OCI-LY1 (cell line): Measurements from ENCODE around the gene IL24.

ENCODE experiments used
- H2AFZ ChIP-seq: fragments of 200-600 bp; sonication (generic), shearing (Covaris generic); 2 replicates; pipeline ENCODE4 v1.6.0; 2014; ENCODE audit warnings: antibody characterized with exemption, mild to moderate bottlenecking, low read length
- H3F3A ChIP-seq: fragments of 200-600 bp; sonication (generic), shearing (Covaris generic); 2 replicates; pipeline ENCODE4 v1.6.0; 2014; ENCODE audit warnings: mild to moderate bottlenecking, antibody characterized with exemption, low read length, moderate library complexity; ENCODE audit not compliant: insufficient read depth
- H3K27ac ChIP-seq: fragments of 200-600 bp; sonication (generic); 2 replicates; pipeline ENCODE4 v1.5.1; 2014; ENCODE audit warnings: low read length, mixed run types, mild to moderate bottlenecking, low read depth; ENCODE audit not compliant: poor library complexity, severe bottlenecking
- H3K27me3 ChIP-seq: fragments of 200-600 bp; sonication (generic); 2 replicates; pipeline ENCODE4 v1.6.0; 2014; ENCODE audit warnings: antibody characterized with exemption, mild to moderate bottlenecking, low read length, moderate library complexity; ENCODE audit not compliant: insufficient read depth
- H3K36me3 ChIP-seq: fragments of 200-600 bp; sonication (generic); 2 replicates; pipeline ENCODE4 v1.6.1; 2014; ENCODE audit warnings: mild to moderate bottlenecking, antibody characterized with exemption, low read length, moderate library complexity, mixed read lengths; ENCODE audit not compliant: insufficient read depth
- H3K4me1 ChIP-seq: fragments of 200-600 bp; sonication (generic); 2 replicates; pipeline ENCODE4 v1.5.1; 2014; ENCODE audit warnings: mild to moderate bottlenecking, low read length, moderate library complexity; ENCODE audit not compliant: insufficient read depth, severe bottlenecking
- H3K4me2 ChIP-seq: fragments of 200-600 bp; sonication (generic), shearing (Covaris generic); 2 replicates; pipeline ENCODE4 v1.6.1; 2014; ENCODE audit warnings: low read length
- H3K4me3 ChIP-seq: fragments of 200-600 bp; sonication (generic); 2 replicates; pipeline ENCODE4 v1.5.1; 2014; ENCODE audit warnings: low read length, low read depth, mild to moderate bottlenecking, mixed read lengths; ENCODE audit not compliant: poor library complexity, severe bottlenecking
- H3K79me2 ChIP-seq: fragments of 200-600 bp; shearing (Covaris generic); 2 replicates; pipeline ENCODE4 v1.6.1; 2016; ENCODE audit warnings: mixed run types, low read length, mixed read lengths; ENCODE audit not compliant: insufficient read depth
- H3K9ac ChIP-seq: fragments of 200-600 bp; sonication (generic), shearing (Covaris generic); 2 replicates; pipeline ENCODE4 v1.6.1; 2014; ENCODE audit warnings: mild to moderate bottlenecking, low read length, mixed read lengths
- H3K9me2 ChIP-seq: fragments of 200-600 bp; sonication (generic), shearing (Covaris generic); 2 replicates; pipeline ENCODE4 v1.6.1; 2014; ENCODE audit warnings: low read depth, mild to moderate bottlenecking, low read length, mixed read lengths
- H3K9me3 ChIP-seq: fragments of 200-600 bp; shearing (Covaris generic); 2 replicates; pipeline ENCODE4 v1.6.1; 2014; ENCODE audit warnings: low read length, mixed read lengths
- H4K20me1 ChIP-seq: fragments of 200-600 bp; sonication (generic), shearing (Covaris generic); 2 replicates; pipeline ENCODE4 v1.6.0; 2016; ENCODE audit warnings: mild to moderate bottlenecking, low read length; ENCODE audit not compliant: insufficient read depth
- EZH2 ChIP-seq: fragments of 200-600 bp; sonication (generic), shearing (Covaris generic); IDR thresholded peaks from 2 replicates; pipeline ENCODE4 v1.8.0; 2017; ENCODE audit warnings: borderline replicate concordance, mixed run types, mild to moderate bottlenecking, antibody characterized with exemption, low read length, moderate library complexity, mixed read lengths
- TF ChIP-seq, protein P1 (sequence below): fragments of 200-600 bp; sonication (generic), shearing (Covaris generic); IDR thresholded peaks from 2 replicates; pipeline ENCODE4 v1.5.1; 2017; ENCODE audit warnings: mild to moderate bottlenecking, antibody characterized with exemption, low read length, moderate library complexity, mixed read lengths

Gene IL24

DNA sequence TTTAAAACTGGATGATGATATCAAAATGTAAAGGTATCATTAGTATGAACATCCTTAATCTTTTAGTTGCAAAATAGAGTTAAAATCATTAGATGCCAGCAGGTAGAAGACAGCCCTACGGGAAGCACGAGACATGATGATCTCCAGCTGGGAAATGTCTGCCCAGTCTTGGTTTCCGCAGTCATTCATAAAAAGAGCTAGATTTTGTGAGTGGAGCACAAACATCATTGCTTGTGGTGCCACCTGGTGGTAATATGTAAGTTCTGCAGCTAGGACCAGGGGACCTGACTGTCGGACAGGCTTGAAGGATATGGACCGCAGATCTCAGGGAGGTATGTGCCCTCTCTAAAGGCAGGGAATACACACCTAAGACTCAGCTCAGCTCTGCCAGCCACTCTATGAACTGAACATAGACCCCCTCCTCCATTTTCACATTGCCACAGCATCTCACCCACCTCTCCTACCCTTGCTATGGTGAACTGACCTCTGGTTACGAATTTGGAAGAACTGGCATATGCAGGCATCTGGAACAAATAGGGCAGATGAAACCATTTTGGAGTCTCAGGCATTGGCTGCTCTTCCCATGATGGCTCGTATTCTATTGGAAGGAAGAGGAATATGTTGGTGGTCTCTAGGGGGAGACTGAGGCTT is 15.3 kb downstream of the IL24 start:
- H3F3A ChIP-seq = no peaks in the 10 kb centered on the region
- H3K9me2 ChIP-seq = no peaks in the 10 kb centered on the region
- H3K79me2 ChIP-seq = no peaks in the 10 kb centered on the region
- no peaks in the 10 kb centered on the region for H3K36me3 ChIP-seq
- H3K4me1 ChIP-seq = peaks cover 8% of the 10 kb centered on the region
- H4K20me1 ChIP-seq = no peaks in the 10 kb centered on the region
- no peaks in the 10 kb centered on the region for H3K27me3 ChIP-seq
- no peak overlapping the region for H3K4me2 ChIP-seq
- no peak overlapping the region for H3K9ac ChIP-seq
- no peak overlapping the region for H2AFZ ChIP-seq
- no peak overlapping the region for H3K4me3 ChIP-seq
- H3K27ac ChIP-seq = no peak overlapping the region
- no peaks in the 10 kb centered on the region for H3K9me3 ChIP-seq
- TF ChIP-seq EZH2 = no peak
- TF ChIP-seq, protein P1, sequence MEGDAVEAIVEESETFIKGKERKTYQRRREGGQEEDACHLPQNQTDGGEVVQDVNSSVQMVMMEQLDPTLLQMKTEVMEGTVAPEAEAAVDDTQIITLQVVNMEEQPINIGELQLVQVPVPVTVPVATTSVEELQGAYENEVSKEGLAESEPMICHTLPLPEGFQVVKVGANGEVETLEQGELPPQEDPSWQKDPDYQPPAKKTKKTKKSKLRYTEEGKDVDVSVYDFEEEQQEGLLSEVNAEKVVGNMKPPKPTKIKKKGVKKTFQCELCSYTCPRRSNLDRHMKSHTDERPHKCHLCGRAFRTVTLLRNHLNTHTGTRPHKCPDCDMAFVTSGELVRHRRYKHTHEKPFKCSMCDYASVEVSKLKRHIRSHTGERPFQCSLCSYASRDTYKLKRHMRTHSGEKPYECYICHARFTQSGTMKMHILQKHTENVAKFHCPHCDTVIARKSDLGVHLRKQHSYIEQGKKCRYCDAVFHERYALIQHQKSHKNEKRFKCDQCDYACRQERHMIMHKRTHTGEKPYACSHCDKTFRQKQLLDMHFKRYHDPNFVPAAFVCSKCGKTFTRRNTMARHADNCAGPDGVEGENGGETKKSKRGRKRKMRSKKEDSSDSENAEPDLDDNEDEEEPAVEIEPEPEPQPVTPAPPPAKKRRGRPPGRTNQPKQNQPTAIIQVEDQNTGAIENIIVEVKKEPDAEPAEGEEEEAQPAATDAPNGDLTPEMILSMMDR = peak; percentile 76

DNA sequence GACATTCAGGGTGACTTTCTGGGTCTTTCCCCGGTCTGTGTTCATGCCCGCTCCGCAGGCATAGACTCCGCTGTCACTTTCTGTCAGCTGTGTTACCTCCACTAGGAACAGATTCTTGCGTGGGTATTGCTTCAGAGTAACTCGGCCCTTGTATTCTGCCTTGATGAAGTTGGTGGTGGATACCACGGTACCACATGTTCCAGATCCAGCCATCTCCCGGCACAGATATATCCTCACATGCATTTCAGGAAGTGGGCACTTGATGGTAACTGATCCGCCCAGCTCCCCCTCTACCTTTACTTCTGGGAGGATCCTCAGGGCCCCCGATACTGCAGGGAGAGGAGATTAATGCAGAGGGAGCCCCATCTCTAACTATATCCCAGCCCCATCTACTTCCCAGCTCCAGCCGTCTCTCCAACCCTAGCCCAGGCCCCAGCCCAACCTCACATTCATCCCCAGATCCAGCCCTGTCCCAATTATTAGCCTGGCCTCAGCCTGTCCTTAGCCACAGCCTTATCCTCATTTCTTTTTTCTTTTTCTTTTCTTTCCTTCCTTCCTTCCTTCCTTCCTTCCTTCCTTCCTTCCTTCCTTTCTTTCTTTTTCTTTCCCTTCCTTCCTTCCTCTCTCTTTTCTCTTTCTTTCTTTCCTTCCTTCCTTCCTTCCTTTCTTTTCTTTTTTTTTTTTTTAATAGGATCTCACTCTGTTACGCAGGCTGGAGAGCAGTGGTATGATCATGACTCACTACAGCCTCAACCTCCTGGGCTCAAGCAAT is 16.7 kb downstream of the IL24 start:
- Histone ChIP-seq H3K9me3 (no peaks in the 10 kb centered on the region), H3K27me3 (no peaks in the 10 kb centered on the region), H3K4me2 (no peak overlapping the region), H3K36me3 (no peaks in the 10 kb centered on the region), H2AFZ (no peak overlapping the region), H3K79me2 (no peaks in the 10 kb centered on the region), H3K9ac (no peak overlapping the region), H3K27ac (no peak overlapping the region), H3K4me3 (no peak overlapping the region), H3K4me1 (peaks cover 7% of the 10 kb centered on the region), H3K9me2 (no peaks in the 10 kb centered on the region), H4K20me1 (no peaks in the 10 kb centered on the region), H3F3A (no peaks in the 10 kb centered on the region)
- TF ChIP-seq, protein P1 = no peak
- TF ChIP-seq EZH2 = no peak

DNA sequence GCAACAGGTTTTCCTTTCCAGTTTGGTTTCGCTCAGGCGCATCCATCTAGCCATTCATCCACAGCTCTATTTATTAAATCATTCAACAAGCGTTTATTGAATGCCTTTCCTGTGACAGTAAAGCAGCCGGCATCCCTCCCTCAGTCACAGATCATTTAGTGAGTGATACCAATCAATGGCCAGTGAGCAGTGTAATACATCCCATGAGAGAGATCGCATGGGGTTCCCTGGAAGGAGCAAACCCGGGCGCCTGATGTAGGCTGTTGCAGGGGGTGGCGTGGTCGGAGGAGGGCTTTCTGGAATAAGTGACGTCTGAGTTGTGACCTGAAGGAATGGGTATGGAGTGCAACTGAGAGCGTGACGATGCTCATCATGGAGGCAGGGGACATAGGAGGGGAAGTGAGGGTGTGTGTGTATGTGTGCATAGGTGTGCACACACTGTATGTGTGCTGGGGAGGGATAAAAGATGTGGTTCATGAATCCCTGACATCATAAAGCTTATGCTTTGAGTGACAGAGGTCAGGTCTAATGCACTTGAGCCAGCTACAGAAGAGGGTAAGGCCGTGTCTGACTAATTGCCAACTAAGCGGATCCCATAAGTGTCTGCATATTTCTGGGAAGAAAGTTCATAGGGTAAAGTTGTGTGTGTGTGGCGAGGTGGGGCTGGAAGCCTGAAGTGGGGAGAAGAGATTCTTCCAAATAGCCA is 17.9 kb downstream of the IL24 start:
- Histone ChIP-seq H3K27me3 (no peaks in the 10 kb centered on the region), H3K4me2 (no peak overlapping the region), H3K79me2 (no peaks in the 10 kb centered on the region), H3K4me1 (no peaks in the 10 kb centered on the region), H3K4me3 (no peak overlapping the region), H3K9me3 (no peaks in the 10 kb centered on the region), H3K27ac (no peak overlapping the region), H4K20me1 (no peaks in the 10 kb centered on the region), H3F3A (no peaks in the 10 kb centered on the region), H2AFZ (no peak overlapping the region), H3K9ac (no peak overlapping the region), H3K9me2 (no peaks in the 10 kb centered on the region), H3K36me3 (no peaks in the 10 kb centered on the region)
- TF ChIP-seq, protein P1 = no peak
- no peak for TF ChIP-seq EZH2
